Measurements from ENCODE around the gene LCE1F.

Gene LCE1F

GRCh38 chr1:152745765-152746444 is 29.0 kb upstream of the LCE1F start:
- Histone ChIP-seq H3K9me2 (replicated peaks; ENCODE audit: insufficient read depth, low read length) (no peaks in the 10 kb centered on the region), H3K4me1 (ENCODE audit: low read length) (no peaks in the 10 kb centered on the region), H3K27ac (ENCODE audit: low read length) (no peak overlapping the region), H4K20me1 (ENCODE audit: insufficient read depth, low read length) (no peaks in the 10 kb centered on the region), H3K9me3 (replicated peaks; ENCODE audit: insufficient read depth, low read length) (no peaks in the 10 kb centered on the region), H3K27me3 (replicated peaks; ENCODE audit: insufficient read depth, low read length) (no peaks in the 10 kb centered on the region), H3K4me2 (ENCODE audit: low read depth, low read length) (no peak overlapping the region), H2AFZ (ENCODE audit: low read length) (no peak overlapping the region), H3F3A (ENCODE audit: insufficient read depth, low read length) (no peaks in the 10 kb centered on the region), H3K36me3 (replicated peaks; ENCODE audit: insufficient read depth, low read length) (no peaks in the 10 kb centered on the region), H3K9ac (ENCODE audit: low read length) (no peak overlapping the region), H3K4me3 (ENCODE audit: low read length) (no peak overlapping the region), H3K79me2 (ENCODE audit: low read length) (no peaks in the 10 kb centered on the region)
- DNase-seq = no peak
- TF ChIP-seq CTCF (IDR thresholded peaks at IDR 0.05; ENCODE audit: low read length) (no peak), EZH2 (optimal IDR thresholded peaks at IDR 0.05; ENCODE audit: low read depth, low read length) (no peak), EZH2phosphoT487 (IDR thresholded peaks at IDR 0.05; ENCODE audit: low read length) (no peak)

GRCh38 chr1:152747831-152748230 is 27.1 kb upstream of the LCE1F start:
- Histone ChIP-seq H3F3A (ENCODE audit: insufficient read depth, low read length) (no peaks in the 10 kb centered on the region), H3K9ac (ENCODE audit: low read length) (no peak overlapping the region), H3K4me3 (ENCODE audit: low read length) (no peak overlapping the region), H3K9me2 (replicated peaks; ENCODE audit: insufficient read depth, low read length) (no peaks in the 10 kb centered on the region), H3K27me3 (replicated peaks; ENCODE audit: insufficient read depth, low read length) (no peaks in the 10 kb centered on the region), H3K4me1 (ENCODE audit: low read length) (no peaks in the 10 kb centered on the region), H2AFZ (ENCODE audit: low read length) (no peak overlapping the region), H3K27ac (ENCODE audit: low read length) (no peak overlapping the region), H3K36me3 (replicated peaks; ENCODE audit: insufficient read depth, low read length) (no peaks in the 10 kb centered on the region), H4K20me1 (ENCODE audit: insufficient read depth, low read length) (no peaks in the 10 kb centered on the region), H3K9me3 (replicated peaks; ENCODE audit: insufficient read depth, low read length) (no peaks in the 10 kb centered on the region), H3K4me2 (ENCODE audit: low read depth, low read length) (no peak overlapping the region), H3K79me2 (ENCODE audit: low read length) (no peaks in the 10 kb centered on the region)
- no peak for DNase-seq
- TF ChIP-seq CTCF (IDR thresholded peaks at IDR 0.05; ENCODE audit: low read length) = no peak
- no peak for TF ChIP-seq EZH2 (optimal IDR thresholded peaks at IDR 0.05; ENCODE audit: low read depth, low read length)
- no peak for TF ChIP-seq EZH2phosphoT487 (IDR thresholded peaks at IDR 0.05; ENCODE audit: low read length)

- no peaks in the 10 kb centered on the region for H3K36me3 ChIP-seq (replicated peaks; ENCODE audit: insufficient read depth, low read length)
- H3K9ac ChIP-seq (ENCODE audit: low read length) = no peak overlapping the region
- H4K20me1 ChIP-seq (ENCODE audit: insufficient read depth, low read length) = no peaks in the 10 kb centered on the region
- no peak overlapping the region for H3K4me2 ChIP-seq (ENCODE audit: low read depth, low read length)
- H3K79me2 ChIP-seq (ENCODE audit: low read length) = no peaks in the 10 kb centered on the region
- H3K9me3 ChIP-seq (replicated peaks; ENCODE audit: insufficient read depth, low read length) = no peaks in the 10 kb centered on the region
- no peaks in the 10 kb centered on the region for H3K9me2 ChIP-seq (replicated peaks; ENCODE audit: insufficient read depth, low read length)
- H3K4me3 ChIP-seq (ENCODE audit: low read length) = no peak overlapping the region
- no peak overlapping the region for H3K27ac ChIP-seq (ENCODE audit: low read length)
- no peak overlapping the region for H2AFZ ChIP-seq (ENCODE audit: low read length)
- no peaks in the 10 kb centered on the region for H3K4me1 ChIP-seq (ENCODE audit: low read length)
- no peak for DNase-seq
- no peaks in the 10 kb centered on the region for H3F3A ChIP-seq (ENCODE audit: insufficient read depth, low read length)
- TF ChIP-seq CTCF (IDR thresholded peaks at IDR 0.05; ENCODE audit: low read length) = no peak
- TF ChIP-seq EZH2 (optimal IDR thresholded peaks at IDR 0.05; ENCODE audit: low read depth, low read length) = no peak
- no peak for TF ChIP-seq EZH2phosphoT487 (IDR thresholded peaks at IDR 0.05; ENCODE audit: low read length)
- H3K27me3 ChIP-seq (replicated peaks; ENCODE audit: insufficient read depth, low read length) = no peaks in the 10 kb centered on the region
These were observed 22.7 kb upstream of the LCE1F start for GRCh38 chr1:152752225-152752624.
